Activated CD4-positive, CD25-positive, alpha-beta regulatory T cell treated with anti-CD3 and anti-CD28 coated beads, Interleukin-2, amount 50 U/mL, for 24 hours (primary cell): ENCODE results near the gene NUP58.

Experiments
- ATAC-seq, 2 donors: fragments of 150-1000 bp; cut with Tn5 transposase; one replicate each; pipeline ENCODE4 v1.10.0; 2021; ENCODE audit warnings: mild to moderate bottlenecking in 1 of 2, moderate library complexity in 1 of 2

The NUP58 gene

GRCh38 chr13:25378528-25378927 is 77.1 kb downstream of the NUP58 start:
- no peak for ATAC-seq

GRCh38 chr13:25379011-25379410 is 77.6 kb downstream of the NUP58 start:
- ATAC-seq = no peak

- no peak for ATAC-seq
Observed at GRCh38 chr13:25380082-25380481, 78.7 kb downstream of the NUP58 start.

GRCh38 chr13:25380741-25381324 is 79.4 kb downstream of the NUP58 start:
- no peak for ATAC-seq

GRCh38 chr13:25384758-25385410 is 83.5 kb downstream of the NUP58 start:
- ATAC-seq = no peak

DNA sequence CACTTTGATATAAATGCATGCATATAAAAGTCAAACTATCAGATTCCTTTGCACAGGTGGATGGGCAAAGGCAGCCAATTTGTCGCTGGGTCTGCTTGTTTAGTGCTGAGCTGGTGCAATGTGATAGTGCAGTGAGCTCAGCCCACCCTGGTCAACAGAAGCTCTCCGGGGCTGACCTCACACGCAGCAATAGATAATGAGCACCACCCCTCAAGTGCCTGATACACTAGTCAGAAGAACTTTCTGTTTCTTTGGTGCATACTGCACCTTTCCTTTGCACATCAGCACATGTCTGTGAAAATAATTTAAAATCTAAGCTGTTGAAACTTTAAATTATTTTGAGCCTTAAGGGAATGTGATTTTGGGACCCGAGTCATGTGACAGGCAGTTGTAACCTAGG is 90.5 kb downstream of the NUP58 start:
- ATAC-seq = no peak
